Hepatocyte (in vitro differentiated cells): Measurements from ENCODE around the gene RAB3IP.

Experiments used
- EZH2 ChIP-seq: fragments of 200-600 bp; sonication (generic); IDR thresholded peaks from 2 replicates; pipeline ENCODE4 v1.6.1; 2016; ENCODE audit warnings: antibody characterized with exemption, mild to moderate bottlenecking, borderline replicate concordance
- EZH2phosphoT487 ChIP-seq: fragments of 200-600 bp; sonication (generic); IDR thresholded peaks from one replicate; pipeline ENCODE4 v1.6.1; 2018; ENCODE audit warnings: antibody characterized with exemption, mild to moderate bottlenecking, low read depth, moderate library complexity; ENCODE audit not compliant: unreplicated experiment, severe bottlenecking
- TF ChIP-seq, protein P1 (sequence below): fragments of 200-600 bp; sonication (generic); IDR thresholded peaks from 2 replicates; pipeline ENCODE4 v1.5.1; 2016; ENCODE audit warnings: antibody characterized with exemption, mild to moderate bottlenecking; ENCODE audit not compliant: poor library complexity

DNA sequence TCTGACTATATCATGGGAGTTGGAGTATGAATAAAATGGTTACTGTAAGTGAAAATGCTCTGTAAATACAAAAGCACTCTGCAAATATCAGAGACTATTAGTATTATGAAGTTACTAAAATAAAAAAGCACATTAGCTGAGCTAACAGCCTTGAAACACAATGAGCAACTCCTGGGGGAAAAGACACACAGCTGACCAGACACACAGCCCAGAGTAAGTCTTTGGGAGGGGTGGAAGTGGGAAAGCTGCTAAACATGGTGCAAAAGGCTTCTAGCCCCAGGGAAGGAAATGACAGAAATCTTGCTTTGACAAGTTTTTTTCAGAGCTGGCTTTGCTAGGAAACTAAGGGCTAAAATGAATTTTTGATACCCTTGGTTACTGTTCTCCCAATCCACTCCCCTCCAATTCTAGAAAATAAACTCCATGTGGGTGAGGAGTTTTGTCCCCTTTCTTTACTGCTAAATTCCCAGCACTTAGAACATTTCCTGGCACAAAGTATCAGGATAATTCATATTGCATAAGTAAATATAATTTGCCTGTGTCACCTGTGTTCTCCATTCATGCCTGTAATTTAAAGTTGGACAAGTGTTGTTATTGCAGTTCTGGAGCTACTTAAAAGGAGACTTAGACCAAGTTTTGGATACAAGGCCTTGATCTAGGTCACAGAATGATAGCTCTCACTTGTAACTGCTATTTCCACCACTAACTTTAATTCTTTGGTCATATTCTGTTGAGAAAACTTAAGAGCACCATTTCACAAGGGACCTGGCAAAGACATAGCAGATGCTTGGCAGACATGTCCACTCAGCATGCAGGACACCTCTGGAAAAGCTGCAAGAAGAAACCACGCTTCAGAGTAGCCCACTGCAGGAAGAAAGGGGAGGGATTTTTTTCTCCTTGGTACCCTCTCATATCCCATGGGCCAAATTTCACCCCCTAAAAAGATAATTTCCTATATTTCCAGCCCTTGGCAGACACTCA is 19.0 kb upstream of the RAB3IP start:
- TF ChIP-seq, protein P1, sequence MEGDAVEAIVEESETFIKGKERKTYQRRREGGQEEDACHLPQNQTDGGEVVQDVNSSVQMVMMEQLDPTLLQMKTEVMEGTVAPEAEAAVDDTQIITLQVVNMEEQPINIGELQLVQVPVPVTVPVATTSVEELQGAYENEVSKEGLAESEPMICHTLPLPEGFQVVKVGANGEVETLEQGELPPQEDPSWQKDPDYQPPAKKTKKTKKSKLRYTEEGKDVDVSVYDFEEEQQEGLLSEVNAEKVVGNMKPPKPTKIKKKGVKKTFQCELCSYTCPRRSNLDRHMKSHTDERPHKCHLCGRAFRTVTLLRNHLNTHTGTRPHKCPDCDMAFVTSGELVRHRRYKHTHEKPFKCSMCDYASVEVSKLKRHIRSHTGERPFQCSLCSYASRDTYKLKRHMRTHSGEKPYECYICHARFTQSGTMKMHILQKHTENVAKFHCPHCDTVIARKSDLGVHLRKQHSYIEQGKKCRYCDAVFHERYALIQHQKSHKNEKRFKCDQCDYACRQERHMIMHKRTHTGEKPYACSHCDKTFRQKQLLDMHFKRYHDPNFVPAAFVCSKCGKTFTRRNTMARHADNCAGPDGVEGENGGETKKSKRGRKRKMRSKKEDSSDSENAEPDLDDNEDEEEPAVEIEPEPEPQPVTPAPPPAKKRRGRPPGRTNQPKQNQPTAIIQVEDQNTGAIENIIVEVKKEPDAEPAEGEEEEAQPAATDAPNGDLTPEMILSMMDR = no peak
- TF ChIP-seq EZH2phosphoT487 = no peak
- no peak for TF ChIP-seq EZH2
